Measurements from ENCODE around the gene GTF3C1. TPM values are rescaled to one million over a fixed set of nuclear protein-coding genes. Genes with fewer than 3 reads are reported as not detected.

Gene GTF3C1
- total RNA-seq, 2 experiments from 2014 or later, result 43.6 to 44.5 TPM

DNA sequence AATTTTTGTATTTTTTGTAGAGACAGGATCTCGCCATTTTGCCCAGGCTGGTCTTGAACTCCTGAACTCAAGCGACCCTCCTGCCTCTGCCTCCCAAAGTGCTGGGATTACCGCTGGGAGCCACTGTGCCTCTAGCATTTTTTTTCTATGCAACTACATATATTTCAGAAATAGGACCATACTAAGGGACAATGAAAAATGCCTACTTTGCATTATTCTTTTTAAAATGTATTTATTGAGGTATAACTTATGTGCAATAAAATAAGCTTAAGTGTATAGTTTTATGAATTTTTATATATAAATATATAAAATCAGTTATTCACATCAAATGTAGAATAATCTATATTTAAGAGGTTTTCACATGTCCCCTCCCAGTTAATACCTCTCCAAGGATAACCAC, 38.3 kb upstream of the GTF3C1 start:
- H3K4me3 ChIP-seq (ENCODE audit: low read length), result no peak overlapping the region
- no peak overlapping the region for H3K27ac ChIP-seq (ENCODE audit: low read depth in 1 of 2, low read length in 2 of 2)
- DNase-seq, result no peak
- no peak overlapping the region for H3K27ac Mint-ChIP-seq
- no peak for ATAC-seq (ENCODE audit: poor library complexity)
- H3K36me3 Mint-ChIP-seq (ENCODE audit: low read depth), result peaks cover 37% of the 10 kb centered on the region
- H3K27me3 ChIP-seq (ENCODE audit: control insufficient read depth in 1 of 2, insufficient read depth in 2 of 2, low read length in 2 of 2), result no peaks in the 10 kb centered on the region
- H3K4me1 Mint-ChIP-seq (ENCODE audit: low read depth), result no peaks in the 10 kb centered on the region
- CTCF ChIA-PET, result interaction anchor here (0.7 kb wide), 1 partner anchor 1742 kb away, joined by 3 read pairs; no protein-coding TSS in a partner anchor
- H3K36me3 ChIP-seq (ENCODE audit: insufficient read depth, low read length), result peaks cover 7% of the 10 kb centered on the region
- TF ChIP-seq, protein P1, sequence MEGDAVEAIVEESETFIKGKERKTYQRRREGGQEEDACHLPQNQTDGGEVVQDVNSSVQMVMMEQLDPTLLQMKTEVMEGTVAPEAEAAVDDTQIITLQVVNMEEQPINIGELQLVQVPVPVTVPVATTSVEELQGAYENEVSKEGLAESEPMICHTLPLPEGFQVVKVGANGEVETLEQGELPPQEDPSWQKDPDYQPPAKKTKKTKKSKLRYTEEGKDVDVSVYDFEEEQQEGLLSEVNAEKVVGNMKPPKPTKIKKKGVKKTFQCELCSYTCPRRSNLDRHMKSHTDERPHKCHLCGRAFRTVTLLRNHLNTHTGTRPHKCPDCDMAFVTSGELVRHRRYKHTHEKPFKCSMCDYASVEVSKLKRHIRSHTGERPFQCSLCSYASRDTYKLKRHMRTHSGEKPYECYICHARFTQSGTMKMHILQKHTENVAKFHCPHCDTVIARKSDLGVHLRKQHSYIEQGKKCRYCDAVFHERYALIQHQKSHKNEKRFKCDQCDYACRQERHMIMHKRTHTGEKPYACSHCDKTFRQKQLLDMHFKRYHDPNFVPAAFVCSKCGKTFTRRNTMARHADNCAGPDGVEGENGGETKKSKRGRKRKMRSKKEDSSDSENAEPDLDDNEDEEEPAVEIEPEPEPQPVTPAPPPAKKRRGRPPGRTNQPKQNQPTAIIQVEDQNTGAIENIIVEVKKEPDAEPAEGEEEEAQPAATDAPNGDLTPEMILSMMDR (IDR thresholded peaks at IDR 0.05), result no peak
- no peaks in the 10 kb centered on the region for H3K9me3 Mint-ChIP-seq
- intact Hi-C loops (cut with DNase I, micrococcal nuclease), result no loop called here
- POLR2A ChIA-PET, result no interaction called here
- no peaks in the 10 kb centered on the region for H3K4me1 ChIP-seq (ENCODE audit: insufficient read depth, low read length)
- no peak overlapping the region for H3K4me3 Mint-ChIP-seq
- H3K9me3 ChIP-seq (ENCODE audit: control insufficient read depth in 1 of 2, insufficient read depth in 1 of 2, low read length in 2 of 2), result no peaks in the 10 kb centered on the region
- no peaks in the 10 kb centered on the region for H3K27me3 Mint-ChIP-seq

DNA sequence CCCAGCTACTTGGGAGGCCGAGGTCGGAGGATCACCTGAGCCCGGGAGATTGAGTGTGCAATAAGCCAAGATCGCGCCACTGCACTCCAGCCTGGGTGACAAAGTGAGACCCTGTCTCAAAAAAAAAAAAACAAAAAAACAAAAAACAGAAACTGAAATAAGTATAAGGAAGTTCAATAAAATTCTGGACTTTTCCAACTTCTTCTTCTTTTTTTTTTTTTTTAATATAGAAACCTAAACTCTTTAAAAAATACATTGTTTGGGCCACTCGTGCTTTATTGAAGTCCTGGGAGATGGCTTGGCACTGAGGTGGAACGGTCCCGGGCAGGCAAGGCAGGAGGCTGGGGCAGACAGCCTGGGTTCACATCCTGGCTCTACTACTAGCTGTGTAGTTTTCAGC, 37.0 kb upstream of the GTF3C1 start:
- TF ChIP-seq, protein P1 (IDR thresholded peaks at IDR 0.05), result no peak
- Histone ChIP-seq H3K9me3 (ENCODE audit: control insufficient read depth in 1 of 2, insufficient read depth in 1 of 2, low read length in 2 of 2) (no peaks in the 10 kb centered on the region), H3K36me3 (ENCODE audit: insufficient read depth, low read length) (peaks cover 7% of the 10 kb centered on the region), H3K4me1 (ENCODE audit: insufficient read depth, low read length) (no peaks in the 10 kb centered on the region), H3K27me3 (ENCODE audit: control insufficient read depth in 1 of 2, insufficient read depth in 2 of 2, low read length in 2 of 2) (no peaks in the 10 kb centered on the region), H3K4me3 (ENCODE audit: low read length) (no peak overlapping the region), H3K27ac (ENCODE audit: low read depth in 1 of 2, low read length in 2 of 2) (no peak overlapping the region)
- no peak overlapping the region for H3K27ac Mint-ChIP-seq
- no peaks in the 10 kb centered on the region for H3K27me3 Mint-ChIP-seq
- POLR2A ChIA-PET, result no interaction called here
- H3K4me1 Mint-ChIP-seq (ENCODE audit: low read depth), result no peaks in the 10 kb centered on the region
- CTCF ChIA-PET, result no interaction called here
- DNase-seq, result no peak
- no peak for ATAC-seq (ENCODE audit: poor library complexity)
- no peak overlapping the region for H3K4me3 Mint-ChIP-seq
- no peaks in the 10 kb centered on the region for H3K9me3 Mint-ChIP-seq
- peaks cover 43% of the 10 kb centered on the region for H3K36me3 Mint-ChIP-seq (ENCODE audit: low read depth)
- intact Hi-C loops (cut with DNase I, micrococcal nuclease), result no loop called here

DNA sequence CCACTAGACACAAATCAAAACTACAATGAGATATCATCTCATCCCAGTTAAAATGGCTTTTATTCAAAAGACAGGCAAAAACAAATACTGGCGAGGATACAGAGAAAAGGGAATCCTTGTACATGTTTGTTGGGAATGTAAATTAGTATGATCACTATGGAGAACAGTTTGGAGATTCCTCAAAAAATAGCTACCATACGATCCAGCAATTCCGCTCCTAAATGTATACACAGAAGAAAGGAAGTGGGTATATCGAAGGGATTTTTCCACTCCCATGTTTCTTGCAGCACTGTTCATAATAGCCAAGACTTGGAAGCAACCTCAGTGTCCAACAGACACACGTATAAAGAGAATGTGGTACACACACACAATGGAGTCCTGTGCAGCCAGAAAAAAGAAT, 35.5 kb upstream of the GTF3C1 start:
- Histone ChIP-seq H3K27ac (ENCODE audit: low read depth in 1 of 2, low read length in 2 of 2) (no peak overlapping the region), H3K4me1 (ENCODE audit: insufficient read depth, low read length) (no peaks in the 10 kb centered on the region), H3K4me3 (ENCODE audit: low read length) (no peak overlapping the region), H3K36me3 (ENCODE audit: insufficient read depth, low read length) (peaks cover 7% of the 10 kb centered on the region), H3K9me3 (ENCODE audit: control insufficient read depth in 1 of 2, insufficient read depth in 1 of 2, low read length in 2 of 2) (no peaks in the 10 kb centered on the region), H3K27me3 (ENCODE audit: control insufficient read depth in 1 of 2, insufficient read depth in 2 of 2, low read length in 2 of 2) (no peaks in the 10 kb centered on the region)
- ATAC-seq (ENCODE audit: poor library complexity), result no peak
- H3K4me1 Mint-ChIP-seq (ENCODE audit: low read depth), result no peaks in the 10 kb centered on the region
- peaks cover 44% of the 10 kb centered on the region for H3K36me3 Mint-ChIP-seq (ENCODE audit: low read depth)
- ChIA-PET POLR2A (no interaction called here), CTCF (no interaction called here)
- intact Hi-C loops (cut with DNase I, micrococcal nuclease), result no loop called here
- no peaks in the 10 kb centered on the region for H3K27me3 Mint-ChIP-seq
- H3K4me3 Mint-ChIP-seq, result no peak overlapping the region
- TF ChIP-seq, protein P1 (IDR thresholded peaks at IDR 0.05), result no peak
- no peaks in the 10 kb centered on the region for H3K9me3 Mint-ChIP-seq
- no peak for DNase-seq
- no peak overlapping the region for H3K27ac Mint-ChIP-seq
